ENCODE data around the gene NOL9. TPM values are rescaled to one million over a fixed set of nuclear protein-coding genes. Genes with fewer than 3 reads are reported as not detected.

NOL9 gene
- total and polyA plus RNA-seq, 2 of the 13 experiments (the other 11 are each of a cell fraction or from before 2014, with no cell fraction given) = 18.0 to 24.7 TPM

- no peak for TF ChIP-seq E2F1 (CRISPR knock-in tag; IDR thresholded peaks at IDR 0.05)
- TF ChIP-seq SATB2 (CRISPR knock-in tag; IDR thresholded peaks at IDR 0.05) = no peak
- no peak for TF ChIP-seq ZBTB7B (CRISPR knock-in tag; IDR thresholded peaks at IDR 0.05)
- TF ChIP-seq THRA (CRISPR knock-in tag; IDR thresholded peaks at IDR 0.05; ENCODE audit: borderline replicate concordance) = no peak
- peak; percentile 33; the same call in 1 of the 2 replicates for TF ChIP-seq ZNF263 (CRISPR knock-in tag; IDR thresholded peaks at IDR 0.05)
- 0 out of 2 replicates have a peak, but pooled peaks have one; percentile 29 for TF ChIP-seq HDAC1 (CRISPR knock-in tag; IDR thresholded peaks at IDR 0.05)
- TF ChIP-seq PATZ1 (CRISPR knock-in tag; IDR thresholded peaks at IDR 0.05) = peak; percentile 17; the same call in 1 of the 2 replicates
- peak; percentile 86; the same call in 1 of the 2 replicates for TF ChIP-seq TFAP4 (IDR thresholded peaks at IDR 0.05; ENCODE audit: borderline replicate concordance, low read depth)
- no peak for TF ChIP-seq MIER2 (CRISPR knock-in tag; IDR thresholded peaks at IDR 0.05)
- TF ChIP-seq HINFP (CRISPR knock-in tag; IDR thresholded peaks at IDR 0.05; ENCODE audit: low read depth) = 0 out of 2 replicates have a peak, but pooled peaks have one; percentile 26
- TF ChIP-seq ZNF746 (CRISPR knock-in tag; IDR thresholded peaks at IDR 0.05) = no peak
- peak; percentile 48 for TF ChIP-seq SAP130 (CRISPR knock-in tag; IDR thresholded peaks at IDR 0.05; ENCODE audit: low read depth)
- TF ChIP-seq SALL1 (CRISPR knock-in tag; IDR thresholded peaks at IDR 0.05) = peak; percentile 31; the same call in 1 of the 2 replicates
- TF ChIP-seq ZNF180 (CRISPR knock-in tag; IDR thresholded peaks at IDR 0.05; ENCODE audit: borderline replicate concordance, low read depth) = no peak
- no peak for TF ChIP-seq TCF7L2 (IDR thresholded peaks at IDR 0.05; ENCODE audit: low read depth, low read length)
- TF ChIP-seq SNAPC5 (CRISPR knock-in tag; IDR thresholded peaks at IDR 0.05; ENCODE audit: borderline replicate concordance) = no peak
- TF ChIP-seq ZNF670 (CRISPR knock-in tag; IDR thresholded peaks at IDR 0.05; ENCODE audit: borderline replicate concordance) = no peak
- TF ChIP-seq RARA (CRISPR knock-in tag; IDR thresholded peaks at IDR 0.05) = peak; percentile 53
- TF ChIP-seq BCL6 (CRISPR knock-in tag; IDR thresholded peaks at IDR 0.05) = peak; percentile 92
- peak; percentile 71; the same call in 1 of the 2 replicates for TF ChIP-seq ZBTB7A (CRISPR knock-in tag; IDR thresholded peaks at IDR 0.05)
- no peak for TF ChIP-seq ZNF709 (CRISPR knock-in tag; IDR thresholded peaks at IDR 0.05)
Measured at GRCh38 chr1:6509220-6509918, 44.9 kb downstream of the NOL9 start (continued).
